HG03025 (cell line): ENCODE measurements around the gene ADRA2A.

ENCODE experiments used
- ATAC-seq: cut with Tn5 transposase; IDR thresholded peaks from one replicate; pipeline ENCODE4 v1.9.1; 2021; ENCODE audit warnings: mild to moderate bottlenecking, moderate library complexity; ENCODE audit not compliant: unreplicated experiment, low FRiP score

Gene ADRA2A

DNA sequence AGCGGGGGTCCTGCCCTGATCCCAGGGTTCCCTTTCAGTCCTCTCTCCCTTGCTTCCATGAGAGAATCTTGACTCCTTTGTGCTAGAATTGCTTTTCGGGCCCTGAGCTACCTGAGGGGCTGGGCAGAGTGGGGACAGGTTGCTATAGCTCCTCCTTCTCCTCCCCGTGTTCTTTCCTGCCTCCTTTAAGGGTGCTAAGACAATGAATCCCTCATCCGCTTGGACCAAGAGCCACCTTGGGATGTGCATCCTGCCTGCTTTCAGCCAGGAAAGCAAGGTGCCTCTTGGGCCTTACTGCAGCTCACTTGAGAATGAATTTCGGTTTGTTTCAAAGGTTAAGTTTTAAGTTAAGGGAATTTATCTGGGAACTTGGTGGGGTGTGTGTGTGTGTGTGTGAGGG lies 53.6 kb downstream of the ADRA2A start:
- no peak for ATAC-seq
